GM12878 (cell line): ENCODE results near the gene TIMM9. TPM values are rescaled to one million over a fixed set of nuclear protein-coding genes. Genes with fewer than 3 reads are reported as not detected.

Experiments used
- ATF7 ChIP-seq: fragments of 450-650 bp; IDR thresholded peaks from 2 replicates; pipeline ENCODE4 v1.6.1; 2016; ENCODE audit warnings: low read depth, mild to moderate bottlenecking
- BHLHE40 ChIP-seq, 2 experiments: fragments of 450-650 bp in 1 of 2; IDR thresholded peaks; 2 replicates each; pipeline ENCODE4 v1.6.1; 2011 to 2017; ENCODE audit warnings: low read depth in 2 of 2, borderline replicate concordance in 1 of 2, improper control_type of control experiment in 1 of 2, low read length in 1 of 2, mild to moderate bottlenecking in 1 of 2
- DPF2 ChIP-seq: fragments of 450-650 bp; IDR thresholded peaks from 2 replicates; pipeline ENCODE4 v1.6.1; 2017; ENCODE audit warnings: mild to moderate bottlenecking
- EED ChIP-seq: sonication (generic); IDR thresholded peaks from 2 replicates; pipeline ENCODE4 v1.6.1; 2016; ENCODE audit warnings: antibody characterized with exemption, low read depth
- FOXK2 ChIP-seq: fragments of 450-650 bp; IDR thresholded peaks from 2 replicates; pipeline ENCODE4 v1.6.1; 2017; ENCODE audit warnings: mild to moderate bottlenecking, moderate library complexity
- MTA3 ChIP-seq: IDR thresholded peaks from 2 replicates; pipeline ENCODE4 v1.6.1; 2012; ENCODE audit warnings: low read length, inconsistent platforms, borderline replicate concordance
- NBN ChIP-seq: fragments of 450-650 bp; IDR thresholded peaks from 2 replicates; pipeline ENCODE4 v1.6.1; 2016
- SIN3A ChIP-seq: IDR thresholded peaks from 2 replicates; pipeline ENCODE4 v1.6.1; 2012; ENCODE audit warnings: low read depth, low read length, improper control_type of control experiment
- STAT1 ChIP-seq: fragments of 450-650 bp; conservative IDR thresholded peaks from 2 replicates; pipeline ENCODE4 v1.6.1; 2014; ENCODE audit warnings: antibody characterized with exemption, mild to moderate bottlenecking
- SUZ12 ChIP-seq: fragments of 200-600 bp; sonication (generic); IDR thresholded peaks from one replicate; pipeline ENCODE4 v1.6.1; 2018; ENCODE audit warnings: antibody characterized with exemption, mild to moderate bottlenecking; ENCODE audit not compliant: unreplicated experiment
- ZNF217 ChIP-seq: fragments of 450-650 bp; IDR thresholded peaks from 2 replicates; pipeline ENCODE4 v1.6.1; 2017; ENCODE audit warnings: antibody characterized with exemption, mild to moderate bottlenecking
- ZNF384 ChIP-seq: IDR thresholded peaks from 2 replicates; pipeline ENCODE4 v1.6.1; 2012; ENCODE audit warnings: low read depth, mild to moderate bottlenecking, low read length, improper control_type of control experiment, borderline replicate concordance
- polyA plus RNA-seq, 11 experiments: library from polyadenylated mRNA; depleted of rRNA in 4 of 11; unstranded in 6 of 11; stranded (reverse) in 5 of 11; fragments of >200 nt; fragmentation: Nextera tagmentation in 4 of 11; fragmentation: Illumina TruSeq in 1 of 11; extraction: Ambion mirVana in 4 of 11; extraction: Trizol in 1 of 11; gene quantifications; 1 replicate in 1 of 11; 2 replicates in 10 of 11; pipeline versions ENCODE4 v1.2.1 to v1.2.3, GENCODE V29; 2011 to 2016; ENCODE audit warnings: inconsistent platforms in 2 of 11, missing spikeins in 2 of 11, low read depth in 1 of 11
- total RNA-seq, 4 experiments: library from RNA; depleted of rRNA in 3 of 4; stranded (reverse); fragments of >200 nt in 3 of 4; fragmentation: Illumina TruSeq in 1 of 4; extraction: Trizol in 1 of 4; gene quantifications; 2 replicates each; pipeline versions ENCODE4 v1.2.1 to v1.2.3, GENCODE V29; 2013 to 2021
- TF ChIP-seq, protein P1 (sequence below): IDR thresholded peaks from 2 replicates; pipeline ENCODE4 v1.6.1; 2012; ENCODE audit warnings: low read length, inconsistent platforms
- TF ChIP-seq, protein P2 (sequence below): fragments of 450-650 bp; formaldehyde crosslinking; IDR thresholded peaks from 2 replicates; pipeline ENCODE4 v1.4.0; 2022; ENCODE audit warnings: mild to moderate bottlenecking, moderate library complexity
- TF ChIP-seq, protein P3 (sequence below): fragments of 450-650 bp; formaldehyde crosslinking; IDR thresholded peaks from 2 replicates; pipeline ENCODE4 v1.5.0; 2022; ENCODE audit warnings: mild to moderate bottlenecking, missing genetic modification characterization
- TF ChIP-seq, protein P4 (sequence below): IDR thresholded peaks from 2 replicates; pipeline ENCODE4 v1.6.1; 2011; ENCODE audit warnings: borderline replicate concordance, low read depth, mild to moderate bottlenecking, moderate library complexity, mixed read lengths, low read length; ENCODE audit not compliant: insufficient read depth; ENCODE audit errors: extremely low read length
- TF ChIP-seq, protein P5 (sequence below): fragments of 450-650 bp; IDR thresholded peaks from 2 replicates; pipeline ENCODE4 v1.6.1; 2017; ENCODE audit warnings: low read depth, mild to moderate bottlenecking, moderate library complexity
- TF ChIP-seq, protein P6 (sequence below): IDR thresholded peaks from 2 replicates; pipeline ENCODE4 v1.6.1; 2012; ENCODE audit warnings: low read depth, low read length, improper control_type of control experiment

TIMM9 gene
- total and polyA plus RNA-seq, 10 of the 15 experiments (the other 5 are each of a cell fraction or from before 2014, with no cell fraction given): 36.6 to 116 (median 62.0) TPM

DNA sequence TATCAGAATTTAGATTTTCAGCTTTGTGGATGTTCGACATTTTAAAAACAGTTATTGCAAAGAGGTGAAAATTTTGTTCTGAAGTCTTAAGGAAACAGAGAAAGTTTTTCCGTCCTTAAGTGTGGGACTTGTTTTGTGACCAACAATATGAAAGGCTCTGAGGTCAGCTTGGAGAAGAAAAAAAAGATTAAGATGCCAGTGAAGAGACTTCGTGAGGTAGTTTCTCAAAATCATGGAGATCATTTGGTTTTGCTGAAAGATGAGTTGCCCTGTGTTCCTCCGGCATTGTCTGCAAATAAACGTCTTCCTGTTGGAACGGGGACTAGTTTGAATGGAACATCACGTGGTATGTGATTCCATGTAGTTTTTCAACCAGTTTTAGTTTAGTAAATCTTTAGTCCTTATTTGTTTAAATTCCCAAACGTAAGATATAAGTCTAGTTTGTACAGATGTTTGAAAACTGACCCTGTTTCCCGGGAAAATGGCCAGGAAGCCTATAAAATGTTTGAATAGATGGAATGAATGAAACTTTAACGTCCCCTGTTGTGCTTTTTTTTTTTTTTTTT is 870 bp upstream of the TIMM9 start (continued):
- TF ChIP-seq, protein P1, sequence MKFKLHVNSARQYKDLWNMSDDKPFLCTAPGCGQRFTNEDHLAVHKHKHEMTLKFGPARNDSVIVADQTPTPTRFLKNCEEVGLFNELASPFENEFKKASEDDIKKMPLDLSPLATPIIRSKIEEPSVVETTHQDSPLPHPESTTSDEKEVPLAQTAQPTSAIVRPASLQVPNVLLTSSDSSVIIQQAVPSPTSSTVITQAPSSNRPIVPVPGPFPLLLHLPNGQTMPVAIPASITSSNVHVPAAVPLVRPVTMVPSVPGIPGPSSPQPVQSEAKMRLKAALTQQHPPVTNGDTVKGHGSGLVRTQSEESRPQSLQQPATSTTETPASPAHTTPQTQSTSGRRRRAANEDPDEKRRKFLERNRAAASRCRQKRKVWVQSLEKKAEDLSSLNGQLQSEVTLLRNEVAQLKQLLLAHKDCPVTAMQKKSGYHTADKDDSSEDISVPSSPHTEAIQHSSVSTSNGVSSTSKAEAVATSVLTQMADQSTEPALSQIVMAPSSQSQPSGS: no peak
- no peak for TF ChIP-seq NBN
- no peak for TF ChIP-seq EED
- no peak for TF ChIP-seq ATF7
- TF ChIP-seq, protein P2, sequence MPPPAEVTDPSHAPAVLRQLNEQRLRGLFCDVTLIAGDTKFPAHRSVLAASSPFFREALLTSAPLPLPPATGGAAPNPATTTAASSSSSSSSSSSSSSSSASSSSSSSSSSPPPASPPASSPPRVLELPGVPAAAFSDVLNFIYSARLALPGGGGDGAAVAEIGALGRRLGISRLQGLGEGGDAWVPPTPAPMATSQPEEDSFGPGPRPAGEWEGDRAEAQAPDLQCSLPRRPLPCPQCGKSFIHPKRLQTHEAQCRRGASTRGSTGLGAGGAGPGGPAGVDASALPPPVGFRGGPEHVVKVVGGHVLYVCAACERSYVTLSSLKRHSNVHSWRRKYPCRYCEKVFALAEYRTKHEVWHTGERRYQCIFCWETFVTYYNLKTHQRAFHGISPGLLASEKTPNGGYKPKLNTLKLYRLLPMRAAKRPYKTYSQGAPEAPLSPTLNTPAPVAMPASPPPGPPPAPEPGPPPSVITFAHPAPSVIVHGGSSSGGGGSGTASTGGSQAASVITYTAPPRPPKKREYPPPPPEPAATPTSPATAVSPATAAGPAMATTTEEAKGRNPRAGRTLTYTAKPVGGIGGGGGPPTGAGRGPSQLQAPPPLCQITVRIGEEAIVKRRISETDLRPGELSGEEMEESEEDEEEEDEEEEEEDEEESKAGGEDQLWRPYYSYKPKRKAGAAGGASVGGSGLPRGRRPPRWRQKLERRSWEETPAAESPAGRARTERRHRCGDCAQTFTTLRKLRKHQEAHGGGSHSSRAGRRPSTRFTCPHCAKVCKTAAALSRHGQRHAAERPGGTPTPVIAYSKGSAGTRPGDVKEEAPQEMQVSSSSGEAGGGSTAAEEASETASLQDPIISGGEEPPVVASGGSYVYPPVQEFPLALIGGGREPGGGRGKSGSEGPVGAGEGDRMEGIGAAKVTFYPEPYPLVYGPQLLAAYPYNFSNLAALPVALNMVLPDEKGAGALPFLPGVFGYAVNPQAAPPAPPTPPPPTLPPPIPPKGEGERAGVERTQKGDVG (CRISPR knock-in tag): no peak
- no peak for TF ChIP-seq DPF2
- no peak for TF ChIP-seq ZNF217
- TF ChIP-seq STAT1: no peak
- TF ChIP-seq FOXK2: no peak
- TF ChIP-seq SUZ12: no peak
- TF ChIP-seq, protein P3, sequence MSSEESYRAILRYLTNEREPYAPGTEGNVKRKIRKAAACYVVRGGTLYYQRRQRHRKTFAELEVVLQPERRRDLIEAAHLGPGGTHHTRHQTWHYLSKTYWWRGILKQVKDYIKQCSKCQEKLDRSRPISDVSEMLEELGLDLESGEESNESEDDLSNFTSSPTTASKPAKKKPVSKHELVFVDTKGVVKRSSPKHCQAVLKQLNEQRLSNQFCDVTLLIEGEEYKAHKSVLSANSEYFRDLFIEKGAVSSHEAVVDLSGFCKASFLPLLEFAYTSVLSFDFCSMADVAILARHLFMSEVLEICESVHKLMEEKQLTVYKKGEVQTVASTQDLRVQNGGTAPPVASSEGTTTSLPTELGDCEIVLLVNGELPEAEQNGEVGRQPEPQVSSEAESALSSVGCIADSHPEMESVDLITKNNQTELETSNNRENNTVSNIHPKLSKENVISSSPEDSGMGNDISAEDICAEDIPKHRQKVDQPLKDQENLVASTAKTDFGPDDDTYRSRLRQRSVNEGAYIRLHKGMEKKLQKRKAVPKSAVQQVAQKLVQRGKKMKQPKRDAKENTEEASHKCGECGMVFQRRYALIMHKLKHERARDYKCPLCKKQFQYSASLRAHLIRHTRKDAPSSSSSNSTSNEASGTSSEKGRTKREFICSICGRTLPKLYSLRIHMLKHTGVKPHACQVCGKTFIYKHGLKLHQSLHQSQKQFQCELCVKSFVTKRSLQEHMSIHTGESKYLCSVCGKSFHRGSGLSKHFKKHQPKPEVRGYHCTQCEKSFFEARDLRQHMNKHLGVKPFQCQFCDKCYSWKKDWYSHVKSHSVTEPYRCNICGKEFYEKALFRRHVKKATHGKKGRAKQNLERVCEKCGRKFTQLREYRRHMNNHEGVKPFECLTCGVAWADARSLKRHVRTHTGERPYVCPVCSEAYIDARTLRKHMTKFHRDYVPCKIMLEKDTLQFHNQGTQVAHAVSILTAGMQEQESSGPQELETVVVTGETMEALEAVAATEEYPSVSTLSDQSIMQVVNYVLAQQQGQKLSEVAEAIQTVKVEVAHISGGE (CRISPR knock-in tag): peak; percentile 41; the same call in 1 of the 2 replicates
- TF ChIP-seq, protein P4, sequence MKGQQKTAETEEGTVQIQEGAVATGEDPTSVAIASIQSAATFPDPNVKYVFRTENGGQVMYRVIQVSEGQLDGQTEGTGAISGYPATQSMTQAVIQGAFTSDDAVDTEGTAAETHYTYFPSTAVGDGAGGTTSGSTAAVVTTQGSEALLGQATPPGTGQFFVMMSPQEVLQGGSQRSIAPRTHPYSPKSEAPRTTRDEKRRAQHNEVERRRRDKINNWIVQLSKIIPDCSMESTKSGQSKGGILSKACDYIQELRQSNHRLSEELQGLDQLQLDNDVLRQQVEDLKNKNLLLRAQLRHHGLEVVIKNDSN: no peak
- no peak for TF ChIP-seq BHLHE40 (IDR thresholded peaks at IDR 0.05; ENCODE audit: borderline replicate concordance in 1 of 2, low read depth in 2 of 2, low read length in 1 of 2)
- TF ChIP-seq, protein P5, sequence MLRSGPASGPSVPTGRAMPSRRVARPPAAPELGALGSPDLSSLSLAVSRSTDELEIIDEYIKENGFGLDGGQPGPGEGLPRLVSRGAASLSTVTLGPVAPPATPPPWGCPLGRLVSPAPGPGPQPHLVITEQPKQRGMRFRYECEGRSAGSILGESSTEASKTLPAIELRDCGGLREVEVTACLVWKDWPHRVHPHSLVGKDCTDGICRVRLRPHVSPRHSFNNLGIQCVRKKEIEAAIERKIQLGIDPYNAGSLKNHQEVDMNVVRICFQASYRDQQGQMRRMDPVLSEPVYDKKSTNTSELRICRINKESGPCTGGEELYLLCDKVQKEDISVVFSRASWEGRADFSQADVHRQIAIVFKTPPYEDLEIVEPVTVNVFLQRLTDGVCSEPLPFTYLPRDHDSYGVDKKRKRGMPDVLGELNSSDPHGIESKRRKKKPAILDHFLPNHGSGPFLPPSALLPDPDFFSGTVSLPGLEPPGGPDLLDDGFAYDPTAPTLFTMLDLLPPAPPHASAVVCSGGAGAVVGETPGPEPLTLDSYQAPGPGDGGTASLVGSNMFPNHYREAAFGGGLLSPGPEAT: no peak
- TF ChIP-seq MTA3: no peak
- no peak for TF ChIP-seq ZNF384
- TF ChIP-seq, protein P6, sequence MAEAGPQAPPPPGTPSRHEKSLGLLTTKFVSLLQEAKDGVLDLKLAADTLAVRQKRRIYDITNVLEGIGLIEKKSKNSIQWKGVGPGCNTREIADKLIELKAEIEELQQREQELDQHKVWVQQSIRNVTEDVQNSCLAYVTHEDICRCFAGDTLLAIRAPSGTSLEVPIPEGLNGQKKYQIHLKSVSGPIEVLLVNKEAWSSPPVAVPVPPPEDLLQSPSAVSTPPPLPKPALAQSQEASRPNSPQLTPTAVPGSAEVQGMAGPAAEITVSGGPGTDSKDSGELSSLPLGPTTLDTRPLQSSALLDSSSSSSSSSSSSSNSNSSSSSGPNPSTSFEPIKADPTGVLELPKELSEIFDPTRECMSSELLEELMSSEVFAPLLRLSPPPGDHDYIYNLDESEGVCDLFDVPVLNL: no peak
- no peak; the same call in 1 of the 2 replicates for TF ChIP-seq SIN3A
